Erythroblast (primary cell): Measurements from ENCODE around the gene NDUFAF4.

Source experiments
- GATA1 ChIP-seq: IDR thresholded peaks from 2 replicates; pipeline ENCODE4 v1.6.1; 2011; ENCODE audit warnings: low read depth, mild to moderate bottlenecking, control low read depth, low read length, moderate library complexity
- POLR2A ChIP-seq: IDR thresholded peaks from 2 replicates; pipeline ENCODE4 v1.6.1; 2011; ENCODE audit warnings: mild to moderate bottlenecking, low read length

- TF ChIP-seq GATA1 (no peak), POLR2A (no peak)
Measured at GRCh38 chr6:96923871-96924493, 26.3 kb upstream of the NDUFAF4 start.
